Neuronal stem cell (in vitro differentiated cells): ENCODE measurements around the gene BRSK2.

Experiments used
- DNase-seq: peaks from one replicate; pipeline ENCODE4 v3.0.0-alpha.2; 2013; ENCODE audit warnings: low spot score
- H2AFZ ChIP-seq: one replicate; pipeline ENCODE4 v1.6.1; 2013; ENCODE audit warnings: mild to moderate bottlenecking, low read length, inconsistent platforms
- H2AK5ac ChIP-seq: 2 replicates; pipeline ENCODE4 v1.6.1; 2013; ENCODE audit warnings: low read depth, mild to moderate bottlenecking, inconsistent platforms, low read length, moderate library complexity, mixed read lengths
- H2BK120ac ChIP-seq: 2 replicates; pipeline ENCODE4 v1.6.1; 2013; ENCODE audit warnings: low read depth, mild to moderate bottlenecking, inconsistent platforms, low read length, moderate library complexity, mixed read lengths
- H2BK12ac ChIP-seq: one replicate; pipeline ENCODE4 v1.6.1; 2013; ENCODE audit warnings: low read length, inconsistent platforms
- H2BK15ac ChIP-seq: 2 replicates; pipeline ENCODE4 v1.6.1; 2013; ENCODE audit warnings: mild to moderate bottlenecking, low read length, inconsistent platforms, mixed read lengths
- H2BK5ac ChIP-seq: one replicate; pipeline ENCODE4 v1.6.1; 2013; ENCODE audit warnings: inconsistent platforms, mild to moderate bottlenecking, low read length, moderate library complexity
- H3K14ac ChIP-seq: one replicate; pipeline ENCODE4 v1.6.1; 2013; ENCODE audit warnings: low read length, inconsistent platforms
- H3K18ac ChIP-seq: 2 replicates; pipeline ENCODE4 v1.6.1; 2013; ENCODE audit warnings: low read length, inconsistent platforms
- H3K23ac ChIP-seq: 2 replicates; pipeline ENCODE4 v1.6.1; 2013; ENCODE audit warnings: low read depth, mild to moderate bottlenecking, mixed read lengths, low read length, inconsistent platforms; ENCODE audit not compliant: poor library complexity
- H3K27ac ChIP-seq: replicated peaks from 3 replicates; pipeline ENCODE4 v1.5.1; 2013; ENCODE audit warnings: low read length, inconsistent platforms
- H3K27me3 ChIP-seq, 3 experiments: 2 replicates each; pipeline ENCODE4 v1.6.1; 2013; ENCODE audit warnings: low read length in 3 of 3, mild to moderate bottlenecking in 2 of 3, inconsistent platforms in 1 of 3, low read depth in 1 of 3, mixed read lengths in 1 of 3, moderate library complexity in 1 of 3; ENCODE audit not compliant: control insufficient read depth in 3 of 3, insufficient read depth in 3 of 3
- H3K36me3 ChIP-seq, 2 donors: replicated peaks in 1 of 2; 2 replicates each; pipeline ENCODE4 v1.6.1; 2013; ENCODE audit warnings: low read length in 2 of 2; ENCODE audit not compliant: control insufficient read depth in 2 of 2, insufficient read depth in 2 of 2
- H3K4ac ChIP-seq: 2 replicates; pipeline ENCODE4 v1.6.1; 2013; ENCODE audit warnings: inconsistent platforms, mild to moderate bottlenecking, low read length, moderate library complexity
- H3K4me1 ChIP-seq, 2 donors: 1 replicate in 1 of 2; 2 replicates in 1 of 2; pipeline ENCODE4 v1.6.1; 2013; ENCODE audit warnings: low read length in 2 of 2, low read depth in 1 of 2; ENCODE audit not compliant: control insufficient read depth in 2 of 2, insufficient read depth in 1 of 2
- H3K4me2 ChIP-seq: one replicate; pipeline ENCODE4 v1.6.1; 2013; ENCODE audit warnings: mild to moderate bottlenecking, low read length, inconsistent platforms; ENCODE audit not compliant: insufficient read depth, poor library complexity, severe bottlenecking
- H3K4me3 ChIP-seq, 2 donors: 2 replicates each; pipeline ENCODE4 v1.5.1; 2013; ENCODE audit warnings: low read length in 2 of 2, mild to moderate bottlenecking in 2 of 2, inconsistent platforms in 1 of 2, moderate library complexity in 1 of 2
- H3K79me1 ChIP-seq: one replicate; pipeline ENCODE4 v1.6.1; 2013; ENCODE audit warnings: low read depth, mild to moderate bottlenecking, inconsistent platforms, low read length, moderate library complexity
- H3K9ac ChIP-seq: one replicate; pipeline ENCODE4 v1.6.1; 2013; ENCODE audit warnings: mild to moderate bottlenecking, low read depth, low read length, inconsistent platforms; ENCODE audit not compliant: poor library complexity
- H3K9me3 ChIP-seq, 2 donors: replicated peaks in 1 of 2; 2 replicates each; pipeline versions ENCODE3 to v1.6.1; 2013; ENCODE audit warnings: low read length in 2 of 2, mild to moderate bottlenecking in 2 of 2, inconsistent platforms in 1 of 2, low read depth in 1 of 2, mixed read lengths in 1 of 2, moderate library complexity in 1 of 2; ENCODE audit not compliant: control insufficient read depth in 2 of 2, insufficient read depth in 1 of 2
- H4K8ac ChIP-seq: one replicate; pipeline ENCODE4 v1.6.1; 2013; ENCODE audit warnings: low read depth, mild to moderate bottlenecking, inconsistent platforms, low read length, moderate library complexity
- H4K91ac ChIP-seq: one replicate; pipeline ENCODE4 v1.6.1; 2013; ENCODE audit warnings: low read length, low read depth, mild to moderate bottlenecking, inconsistent platforms; ENCODE audit not compliant: poor library complexity
- WGBS, 2 donors: extraction: QIAGEN DNeasy Blood & Tissue Kit; methylation state at CpG; one replicate each; pipeline ENCODE4 v1.1.7; 2013; ENCODE audit warnings: missing lambda C conversion rate in 2 of 2, mixed read lengths in 1 of 2; ENCODE audit not compliant: insufficient read length in 2 of 2, insufficient replicate concordance in 1 of 2; ENCODE audit errors: extremely low coverage in 2 of 2; 5-methylcytosine and 5-hydroxymethylcytosine counted together

The BRSK2 gene

DNA sequence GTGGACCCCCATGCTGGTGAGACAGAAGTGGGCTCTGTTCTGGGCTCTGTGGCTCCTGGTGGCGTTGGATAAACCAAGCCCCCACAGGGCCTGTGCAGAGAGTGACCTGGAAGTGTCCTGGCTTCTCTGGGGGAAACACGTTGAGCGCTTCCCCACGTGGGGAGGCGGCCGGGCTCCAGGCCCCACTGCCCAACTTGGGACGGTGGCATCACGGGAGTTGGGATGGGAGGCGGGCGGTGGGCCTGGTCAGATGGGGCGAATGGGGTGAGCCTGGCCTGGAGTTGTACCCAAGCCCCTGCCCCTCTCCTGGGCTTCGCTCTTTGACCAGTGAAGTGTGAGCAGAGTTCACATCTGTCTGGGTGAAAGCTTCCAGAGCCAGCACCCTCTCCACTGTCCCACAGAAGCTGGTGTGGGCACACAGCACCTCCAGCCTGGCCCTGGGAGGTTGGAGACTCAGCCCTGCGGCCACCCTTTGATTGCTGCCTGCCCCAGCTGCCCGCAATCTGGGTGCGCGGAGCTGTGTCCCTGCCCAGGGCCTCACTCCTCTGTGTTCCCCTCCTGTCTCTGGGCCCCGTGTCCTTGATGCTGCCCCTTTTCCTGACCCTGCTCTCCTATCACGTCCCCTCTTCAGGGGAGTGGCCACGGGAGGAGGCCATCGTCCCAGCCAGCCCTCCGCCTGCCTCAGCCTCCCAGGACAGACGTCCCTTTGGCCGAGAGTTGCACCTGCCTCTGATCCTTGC is 14.2 kb downstream of the BRSK2 start:
- peak overlapping the region; percentile 73 for H3K23ac ChIP-seq
- no peak overlapping the region for H3K9ac ChIP-seq
- no peak for DNase-seq
- H2BK5ac ChIP-seq: peak overlapping the region; percentile 75
- H3K4ac ChIP-seq: no peak overlapping the region
- H3K79me1 ChIP-seq: peaks cover 46% of the 10 kb centered on the region
- no CpG with 5 or more reads among the region's 23 CpGs for WGBS, 2 donors
- H3K27me3 ChIP-seq: no peaks in the 10 kb centered on the region
- H2AK5ac ChIP-seq: no peak overlapping the region
- no peak overlapping the region for H2AFZ ChIP-seq
- H3K18ac ChIP-seq: no peak overlapping the region
- no peaks in the 10 kb centered on the region for H3K9me3 ChIP-seq
- no peaks in the 10 kb centered on the region for H3K36me3 ChIP-seq
- H3K4me2 ChIP-seq: no peak overlapping the region
- H3K4me1 ChIP-seq: peaks cover 1 to 5% of the 10 kb centered on the region in 2 donors
- no peak overlapping the region for H3K27ac ChIP-seq
- no peak overlapping the region for H2BK120ac ChIP-seq
- H3K4me3 ChIP-seq: no peak overlapping the region
- peak overlapping the region; percentile 41 for H2BK12ac ChIP-seq
- H2BK15ac ChIP-seq: no peak overlapping the region
- H3K14ac ChIP-seq: peak overlapping the region; percentile 97
- H4K91ac ChIP-seq: no peak overlapping the region
- no peak overlapping the region for H4K8ac ChIP-seq

DNA sequence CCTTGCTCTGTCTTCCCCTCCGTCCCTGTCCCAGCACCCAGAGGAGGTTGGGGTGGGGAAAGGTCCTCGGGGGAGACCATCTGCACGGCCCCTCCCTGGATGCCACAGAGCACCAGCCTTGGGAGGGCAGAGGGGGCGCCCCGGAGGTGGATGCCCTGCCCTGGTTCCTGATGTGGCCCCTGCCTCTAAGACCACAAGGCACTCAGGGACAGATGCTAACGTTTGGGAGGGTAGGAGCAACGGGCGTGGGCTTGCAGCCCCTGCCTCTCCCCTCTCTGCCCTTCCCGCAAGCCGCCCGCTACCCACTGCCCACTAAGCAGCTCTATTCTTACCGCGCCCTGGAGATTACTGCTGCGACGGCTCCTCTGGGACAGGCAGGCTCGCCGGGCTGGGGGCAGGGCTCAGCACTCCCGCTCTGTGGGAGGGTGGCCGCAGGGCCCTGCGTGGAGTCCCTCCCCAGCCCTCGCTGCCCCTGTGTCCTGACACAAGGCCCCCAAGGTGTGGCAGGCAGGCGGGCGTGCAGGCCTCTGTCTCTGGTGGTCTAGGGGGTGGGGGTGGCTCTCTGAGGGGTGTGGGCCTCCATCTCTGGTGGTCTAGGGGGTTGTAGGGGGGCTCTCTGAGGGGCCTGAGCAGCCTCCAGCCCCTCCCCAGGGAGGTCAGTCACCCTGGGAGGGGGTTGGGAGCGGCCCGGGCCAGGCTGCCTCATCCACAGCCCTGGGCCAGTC is 14.9 kb downstream of the BRSK2 start:
- H3K18ac ChIP-seq: no peak overlapping the region
- no peak for DNase-seq
- no peak overlapping the region for H4K91ac ChIP-seq
- no peak overlapping the region for H2AFZ ChIP-seq
- H3K4me1 ChIP-seq: peaks cover 1 to 5% of the 10 kb centered on the region in 2 donors
- peak overlapping the region; percentile 97 for H3K14ac ChIP-seq
- peak overlapping the region; percentile 73 for H3K23ac ChIP-seq
- no peak overlapping the region for H3K4me3 ChIP-seq
- no peaks in the 10 kb centered on the region for H3K9me3 ChIP-seq
- no peaks in the 10 kb centered on the region for H3K36me3 ChIP-seq
- no peak overlapping the region for H3K4me2 ChIP-seq
- no peak overlapping the region for H2AK5ac ChIP-seq
- H4K8ac ChIP-seq: no peak overlapping the region
- peak overlapping the region; percentile 75 for H2BK5ac ChIP-seq
- H2BK120ac ChIP-seq: no peak overlapping the region
- H3K9ac ChIP-seq: peak overlapping the region; percentile 50
- H2BK15ac ChIP-seq: no peak overlapping the region
- no peak overlapping the region for H3K27ac ChIP-seq
- peaks cover 42% of the 10 kb centered on the region for H3K79me1 ChIP-seq
- H3K4ac ChIP-seq: no peak overlapping the region
- no CpG with 5 or more reads among the region's 25 CpGs for WGBS, 2 donors
- no peaks in the 10 kb centered on the region for H3K27me3 ChIP-seq
- peak overlapping the region; percentile 41 for H2BK12ac ChIP-seq

DNA sequence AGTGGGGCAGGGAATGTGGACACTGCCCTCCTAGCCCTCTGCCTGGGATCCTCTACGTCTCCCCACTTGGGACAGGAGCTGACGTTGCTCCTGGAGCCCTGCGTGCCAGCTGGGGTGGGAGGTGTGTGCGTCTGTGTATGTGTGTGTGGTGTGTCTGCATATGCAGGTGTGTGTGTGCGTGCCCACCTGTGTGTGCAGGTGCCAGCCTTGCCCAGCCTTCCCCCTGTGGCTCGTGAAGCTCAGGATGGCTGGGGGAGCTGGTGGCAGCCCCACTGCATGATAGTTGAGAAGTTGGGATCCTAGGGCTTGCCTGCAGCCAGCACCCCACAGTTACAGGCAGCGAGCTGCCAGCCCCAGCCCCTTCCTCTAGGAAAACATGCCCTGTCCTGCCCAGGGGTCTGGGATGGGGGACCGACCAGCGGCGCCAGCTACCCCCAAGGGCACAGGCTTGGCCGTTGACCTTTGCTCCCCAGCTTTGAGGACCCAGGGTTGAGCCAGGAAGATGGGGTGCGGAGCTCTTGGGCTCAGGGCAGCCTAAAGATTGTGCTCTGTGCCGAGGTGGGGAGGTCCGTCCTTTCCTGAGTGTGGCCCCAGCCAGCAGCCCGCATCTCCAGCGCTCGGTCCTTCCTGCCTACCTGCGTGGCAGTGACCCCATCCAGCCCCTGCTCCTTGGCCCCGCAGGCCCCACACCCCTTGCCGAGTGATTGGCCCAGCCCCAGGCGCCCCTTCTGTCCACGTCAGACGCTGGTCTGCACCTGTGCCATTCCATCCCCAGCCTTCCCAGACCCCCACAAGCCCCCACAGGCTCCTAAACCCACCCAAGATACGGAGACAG is 15.7 kb downstream of the BRSK2 start:
- DNase-seq: no peak
- Histone ChIP-seq H3K4me1 (peaks cover 3 to 7% of the 10 kb centered on the region in 2 donors), H3K14ac (peak overlapping the region; percentile 71), H2BK12ac (no peak overlapping the region), H3K9ac (peak overlapping the region; percentile 50), H3K27me3 (no peaks in the 10 kb centered on the region), H3K4me2 (no peak overlapping the region), H3K36me3 (no peaks in the 10 kb centered on the region), H3K9me3 (no peaks in the 10 kb centered on the region), H2AFZ (no peak overlapping the region), H4K91ac (no peak overlapping the region), H3K79me1 (peaks cover 43% of the 10 kb centered on the region), H2BK15ac (no peak overlapping the region), H2AK5ac (no peak overlapping the region), H3K27ac (no peak overlapping the region), H3K4me3 (no peak overlapping the region), H2BK5ac (no peak overlapping the region), H3K18ac (peak overlapping the region; percentile 64), H3K23ac (peak overlapping the region; percentile 65), H2BK120ac (no peak overlapping the region), H4K8ac (no peak overlapping the region), H3K4ac (no peak overlapping the region)
- WGBS, 2 donors: no CpG with 5 or more reads among the region's 24 CpGs
